Fibroblast of gingiva (primary cell): ENCODE data around the gene SLC10A3.

Experiments
- DNase-seq: peaks from one replicate; pipeline ENCODE4 v3.0.0-alpha.2; 2011; ENCODE audit warnings: low read depth

The SLC10A3 gene

GRCh38 chrX:154463611-154464220, 26.7 kb downstream of the SLC10A3 start:
- DNase-seq, result no peak

GRCh38 chrX:154462396-154462795, 28.0 kb downstream of the SLC10A3 start:
- DNase-seq, result no peak

- DNase-seq, result no peak
Observed at GRCh38 chrX:154460326-154460725, 30.1 kb downstream of the SLC10A3 start.

GRCh38 chrX:154459832-154460231, 30.6 kb downstream of the SLC10A3 start:
- DNase-seq, result no peak

- peak; percentile 47 for DNase-seq
Observed at GRCh38 chrX:154458954-154459778, 31.3 kb downstream of the SLC10A3 start.

- DNase-seq, result peak; percentile 31
Observed at GRCh38 chrX:154458116-154458953, 32.1 kb downstream of the SLC10A3 start, which contains the start of gene PLXNA3. Gene PLXNA3 (plus strand): TSS chrX:154458281. CDS start chrX:154460184, 1,903 bp downstream.

GRCh38 chrX:154457491-154458115, 32.8 kb downstream of the SLC10A3 start:
- peak; percentile 10 for DNase-seq

GRCh38 chrX:154452823-154453222, 37.6 kb downstream of the SLC10A3 start:
- DNase-seq, result no peak

- DNase-seq, result no peak
Observed at GRCh38 chrX:154450312-154450711, 40.1 kb downstream of the SLC10A3 start.

GRCh38 chrX:154449618-154450017, 40.8 kb downstream of the SLC10A3 start:
- DNase-seq, result no peak

GRCh38 chrX:154448484-154448883, 41.9 kb downstream of the SLC10A3 start:
- no peak for DNase-seq

GRCh38 chrX:154446430-154446829, 44.0 kb downstream of the SLC10A3 start:
- DNase-seq, result no peak

GRCh38 chrX:154445776-154446175, 44.7 kb downstream of the SLC10A3 start:
- DNase-seq, result no peak

- no peak for DNase-seq
Observed at GRCh38 chrX:154444755-154445246, 45.6 kb downstream of the SLC10A3 start.

- peak; percentile 56 for DNase-seq
Observed at GRCh38 chrX:154443992-154444754, 46.3 kb downstream of the SLC10A3 start, which contains the start of gene FAM50A. Gene FAM50A (plus strand): TSS chrX:154444141. CDS start chrX:154444236, 95 bp downstream.

- DNase-seq, result no peak
Observed at GRCh38 chrX:154443479-154443910, 46.9 kb downstream of the SLC10A3 start.

- no peak for DNase-seq
Observed at GRCh38 chrX:154441984-154442707, 48.3 kb downstream of the SLC10A3 start.

GRCh38 chrX:154441564-154441963, 48.9 kb downstream of the SLC10A3 start:
- DNase-seq, result no peak

GRCh38 chrX:154440623-154441357, 49.6 kb downstream of the SLC10A3 start:
- DNase-seq, result no peak
